Calu3 (cell line): Measurements from ENCODE around the gene TBC1D2. TPM values are rescaled to one million over a fixed set of nuclear protein-coding genes. Genes with fewer than 3 reads are reported as not detected.
A peak's percentile ranks its signal among the peaks of the same experiment; 100 is the strongest.

ENCODE experiments used
- BruUV-seq: library from RNA; stranded (reverse); fragments of 400-500 nt; replicated peaks from 2 replicates; lab custom pipeline; 2021; lab: Mats Ljungman, UMichigan
- CTCF ChIA-PET: fragments of 300-600 bp; sonication (Branson Sonifier 250); formaldehyde crosslinking; loops from one replicate; lab custom pipeline; 2022; ENCODE audit warnings: antibody characterized with exemption; lab: Charles Lee
- DNase-seq: peaks from one replicate; pipeline ENCODE4 v3.0.0; 2022
- H3K27ac Mint-ChIP-seq: one replicate; pipeline ENCODE4 v1.8.0; 2022; ENCODE audit warnings: mixed read lengths; ENCODE audit not compliant: unreplicated experiment
- H3K27me3 Mint-ChIP-seq: one replicate; pipeline ENCODE4 v1.8.0; 2022; ENCODE audit warnings: mixed read lengths; ENCODE audit not compliant: unreplicated experiment
- H3K36me3 Mint-ChIP-seq: one replicate; pipeline ENCODE4 v1.8.0; 2022; ENCODE audit warnings: mild to moderate bottlenecking, moderate library complexity, mixed read lengths; ENCODE audit not compliant: insufficient read depth, unreplicated experiment
- H3K4me1 Mint-ChIP-seq: one replicate; pipeline ENCODE4 v1.8.0; 2022; ENCODE audit warnings: mild to moderate bottlenecking, low read depth, mixed read lengths; ENCODE audit not compliant: unreplicated experiment
- H3K4me3 Mint-ChIP-seq: one replicate; pipeline ENCODE4 v1.8.0; 2022; ENCODE audit warnings: mild to moderate bottlenecking, low read depth, moderate library complexity, mixed read lengths; ENCODE audit not compliant: unreplicated experiment
- H3K9me3 Mint-ChIP-seq: one replicate; pipeline ENCODE4 v1.8.0; 2022; ENCODE audit warnings: low read depth, mixed read lengths; ENCODE audit not compliant: unreplicated experiment
- intact Hi-C: fragments of 100-400 bp; cut with micrococcal nuclease; formaldehyde crosslinking; loops from one replicate; pipeline ENCODE4 v1.10.0; 2022; ENCODE audit not compliant: unreplicated experiment
- total RNA-seq: library from RNA; stranded (reverse); gene quantifications from 2 replicates; pipeline ENCODE4 v1.2.3, GENCODE V29; 2022
- TF ChIP-seq, protein P1 (sequence below): fragments of 200-600 bp; IDR thresholded peaks from one replicate; pipeline ENCODE4 v1.8.0; 2022; ENCODE audit warnings: antibody characterized with exemption; ENCODE audit not compliant: unreplicated experiment

The TBC1D2 gene
- total RNA-seq, 1 experiment from 2014 or later, result 8.3 TPM

- CTCF ChIA-PET, result interaction anchor here (0.6 to 1.6 kb wide), 2 partner anchors 16 to 35 kb away, joined by 4 to 6 read pairs; partner anchors contain the start of gene TBC1D2
- H3K4me3 Mint-ChIP-seq, result no peak overlapping the region
- H3K36me3 Mint-ChIP-seq, result peaks cover 12% of the 10 kb centered on the region
- H3K27ac Mint-ChIP-seq, result no peak overlapping the region
- H3K9me3 Mint-ChIP-seq, result no peaks in the 10 kb centered on the region
- intact Hi-C loops, result no loop called here
- H3K4me1 Mint-ChIP-seq, result peaks cover 33% of the 10 kb centered on the region
- H3K27me3 Mint-ChIP-seq, result no peaks in the 10 kb centered on the region
- TF ChIP-seq, protein P1, sequence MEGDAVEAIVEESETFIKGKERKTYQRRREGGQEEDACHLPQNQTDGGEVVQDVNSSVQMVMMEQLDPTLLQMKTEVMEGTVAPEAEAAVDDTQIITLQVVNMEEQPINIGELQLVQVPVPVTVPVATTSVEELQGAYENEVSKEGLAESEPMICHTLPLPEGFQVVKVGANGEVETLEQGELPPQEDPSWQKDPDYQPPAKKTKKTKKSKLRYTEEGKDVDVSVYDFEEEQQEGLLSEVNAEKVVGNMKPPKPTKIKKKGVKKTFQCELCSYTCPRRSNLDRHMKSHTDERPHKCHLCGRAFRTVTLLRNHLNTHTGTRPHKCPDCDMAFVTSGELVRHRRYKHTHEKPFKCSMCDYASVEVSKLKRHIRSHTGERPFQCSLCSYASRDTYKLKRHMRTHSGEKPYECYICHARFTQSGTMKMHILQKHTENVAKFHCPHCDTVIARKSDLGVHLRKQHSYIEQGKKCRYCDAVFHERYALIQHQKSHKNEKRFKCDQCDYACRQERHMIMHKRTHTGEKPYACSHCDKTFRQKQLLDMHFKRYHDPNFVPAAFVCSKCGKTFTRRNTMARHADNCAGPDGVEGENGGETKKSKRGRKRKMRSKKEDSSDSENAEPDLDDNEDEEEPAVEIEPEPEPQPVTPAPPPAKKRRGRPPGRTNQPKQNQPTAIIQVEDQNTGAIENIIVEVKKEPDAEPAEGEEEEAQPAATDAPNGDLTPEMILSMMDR, result no peak
- no TSS peak for BruUV-seq
- DNase-seq, result no peak
Measured at GRCh38 chr9:98219794-98220370, 35.6 kb downstream of the TBC1D2 start.

- no peak for DNase-seq
- CTCF ChIA-PET, result interaction anchor here (0.6 to 1.6 kb wide), 2 partner anchors 17 to 36 kb away, joined by 4 to 6 read pairs; partner anchors contain the start of gene TBC1D2
- Mint-ChIP-seq H3K27me3 (no peaks in the 10 kb centered on the region), H3K36me3 (peaks cover 12% of the 10 kb centered on the region), H3K27ac (no peak overlapping the region), H3K4me1 (peaks cover 33% of the 10 kb centered on the region), H3K4me3 (no peak overlapping the region), H3K9me3 (no peaks in the 10 kb centered on the region)
- TF ChIP-seq, protein P1, result no peak
- intact Hi-C loops, result no loop called here
- no TSS peak for BruUV-seq
Measured at GRCh38 chr9:98219364-98219716, 36.1 kb downstream of the TBC1D2 start.

DNA sequence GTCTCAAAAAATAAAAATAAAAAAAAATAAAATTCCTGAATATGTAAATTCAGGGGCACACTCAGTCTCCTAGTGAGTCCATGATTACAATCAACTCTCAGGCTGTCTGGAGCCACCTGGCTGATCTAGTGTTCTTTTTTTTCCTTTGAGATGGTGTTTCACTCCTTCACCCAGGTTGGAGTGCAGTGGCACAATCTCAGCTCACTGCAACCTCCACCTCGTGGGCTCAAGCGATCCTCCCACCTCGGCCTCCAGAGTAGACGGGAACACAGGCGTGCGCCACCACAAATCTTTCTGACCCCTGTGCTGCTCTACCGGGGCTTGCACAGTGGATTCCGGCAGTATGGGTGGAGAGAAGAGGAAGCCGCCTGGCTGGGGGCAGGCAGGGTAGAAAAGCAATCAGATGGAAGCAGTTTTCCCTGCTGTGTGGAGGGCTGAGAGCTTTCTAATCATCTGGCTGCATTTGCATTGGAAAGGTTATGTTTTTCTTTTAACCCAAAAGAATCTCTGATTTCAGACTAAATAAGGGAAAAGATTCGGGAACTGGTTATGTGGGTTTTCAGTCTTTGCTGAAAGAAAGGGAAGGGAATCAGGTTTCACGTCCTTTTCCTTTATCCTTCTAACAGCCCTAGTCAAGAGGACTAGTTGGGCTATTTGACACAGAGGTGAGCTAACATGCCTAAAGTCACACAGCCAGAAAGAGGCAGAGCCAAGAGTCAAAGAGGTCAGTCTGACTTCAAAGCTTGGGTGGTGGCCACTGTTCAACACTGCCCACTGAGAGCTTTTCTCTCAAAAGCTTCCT lies 36.7 kb downstream of the TBC1D2 start:
- intact Hi-C loops, result no loop called here
- Mint-ChIP-seq H3K4me3 (no peak overlapping the region), H3K9me3 (no peaks in the 10 kb centered on the region), H3K27ac (no peak overlapping the region), H3K27me3 (no peaks in the 10 kb centered on the region), H3K4me1 (peaks cover 32% of the 10 kb centered on the region), H3K36me3 (peaks cover 12% of the 10 kb centered on the region)
- TF ChIP-seq, protein P1, result no peak
- no TSS peak for BruUV-seq
- peak; percentile 23 for DNase-seq
- CTCF ChIA-PET, result interaction anchor here (1.6 kb wide), 1 partner anchor 37 kb away, joined by 6 read pairs; the partner anchor contains the start of gene TBC1D2

GRCh38 chr9:98217255-98217654 lies 38.2 kb downstream of the TBC1D2 start:
- TF ChIP-seq, protein P1, result no peak
- Mint-ChIP-seq H3K4me1 (peaks cover 18% of the 10 kb centered on the region), H3K27me3 (no peaks in the 10 kb centered on the region), H3K36me3 (peaks cover 11% of the 10 kb centered on the region), H3K27ac (no peak overlapping the region), H3K9me3 (no peaks in the 10 kb centered on the region), H3K4me3 (no peak overlapping the region)
- CTCF ChIA-PET, result no interaction called here
- BruUV-seq, result no TSS peak
- intact Hi-C loops, result no loop called here
- DNase-seq, result no peak
